ENCODE results near the gene FYB1.

GRCh38 chr5:39143151-39143860 lies 76.1 kb downstream of the FYB1 start:
- no peak for TF ChIP-seq CTCF (conservative IDR thresholded peaks at IDR 0.05)
- TF ChIP-seq ZFX (IDR thresholded peaks at IDR 0.05) = no peak

Data from C4-2B (cell line).